ENCODE measurements around the gene CDH23. TPM values are rescaled to one million over a fixed set of nuclear protein-coding genes. Genes with fewer than 3 reads are reported as not detected.

Gene CDH23
- total RNA-seq, 3 donors from 2014 or later, result 1.8 to 3.6 (median 3.0) TPM

GRCh38 chr10:71819441-71819861 lies 422.7 kb downstream of the CDH23 start:
- intact Hi-C loops (cut with DNase I, micrococcal nuclease), result loop anchor here (10.0 kb wide), 1 partner anchor 435 kb away; no protein-coding TSS in a partner anchor
- ATAC-seq, result no peak
- DNase-seq, result no peak

GRCh38 chr10:71819985-71820384 lies 423.3 kb downstream of the CDH23 start:
- peaks cover 29% of the 10 kb centered on the region for H3K36me3 ChIP-seq (ENCODE audit: low read depth)
- no peak for ATAC-seq
- H3K4me1 ChIP-seq (ENCODE audit: low read depth), result no peaks in the 10 kb centered on the region
- H3K9me3 ChIP-seq, result no peaks in the 10 kb centered on the region
- no peak for TF ChIP-seq CTCF (IDR thresholded peaks at IDR 0.05)
- intact Hi-C loops (cut with DNase I, micrococcal nuclease), result loop anchor here (10.0 kb wide), 1 partner anchor 435 kb away; no protein-coding TSS in a partner anchor
- DNase-seq, result no peak
- no peak overlapping the region for H3K4me3 ChIP-seq

More at GRCh38 chr10:71819441-71819861, 422.7 kb downstream of the CDH23 start:
- no peaks in the 10 kb centered on the region for H3K4me1 ChIP-seq (ENCODE audit: low read depth)
- H3K9me3 ChIP-seq, result no peaks in the 10 kb centered on the region
- H3K4me3 ChIP-seq, result no peak overlapping the region
- H3K36me3 ChIP-seq (ENCODE audit: low read depth), result peaks cover 29% of the 10 kb centered on the region
- no peak for TF ChIP-seq CTCF (IDR thresholded peaks at IDR 0.05)

- ATAC-seq (no peak), DNase-seq (no peak)
- Histone ChIP-seq H3K4me1 (ENCODE audit: low read depth) (no peaks in the 10 kb centered on the region), H3K9me3 (no peaks in the 10 kb centered on the region), H3K36me3 (ENCODE audit: low read depth) (peaks cover 29% of the 10 kb centered on the region), H3K4me3 (no peak overlapping the region)
- TF ChIP-seq CTCF (IDR thresholded peaks at IDR 0.05), result no peak
- intact Hi-C loops (cut with DNase I, micrococcal nuclease), result no loop called here
Observed at GRCh38 chr10:71820966-71821365, 424.2 kb downstream of the CDH23 start.

- no peaks in the 10 kb centered on the region for H3K4me1 ChIP-seq (ENCODE audit: low read depth)
- no peaks in the 10 kb centered on the region for H3K9me3 ChIP-seq
- DNase-seq, result no peak
- no peak overlapping the region for H3K4me3 ChIP-seq
- peaks cover 25% of the 10 kb centered on the region for H3K36me3 ChIP-seq (ENCODE audit: low read depth)
- ATAC-seq, result no peak
- TF ChIP-seq CTCF (IDR thresholded peaks at IDR 0.05), result no peak
- intact Hi-C loops (cut with DNase I, micrococcal nuclease), result no loop called here
Observed at GRCh38 chr10:71821909-71822763, 425.4 kb downstream of the CDH23 start.

- DNase-seq (no peak), ATAC-seq (no peak)
- Histone ChIP-seq H3K36me3 (ENCODE audit: low read depth) (peaks cover 25% of the 10 kb centered on the region), H3K9me3 (no peaks in the 10 kb centered on the region), H3K4me1 (ENCODE audit: low read depth) (no peaks in the 10 kb centered on the region), H3K4me3 (no peak overlapping the region)
- intact Hi-C loops (cut with DNase I, micrococcal nuclease), result no loop called here
- no peak for TF ChIP-seq CTCF (IDR thresholded peaks at IDR 0.05)
Observed at GRCh38 chr10:71823356-71823755, 426.6 kb downstream of the CDH23 start.
